Ovary (tissue), 3 donors: Measurements from ENCODE around the gene FOLR1.

Experiments
- CTCF ChIP-seq, 3 donors: fragments of 450-650 bp in 2 of 3; fragments of 200-600 bp in 1 of 3; IDR thresholded peaks; one replicate each; pipeline versions ENCODE4 v1.5.1 to v1.8.0; 2016 to 2022; ENCODE audit warnings: antibody characterized with exemption in 3 of 3, mild to moderate bottlenecking in 1 of 3
- EP300 ChIP-seq: sonication (generic); formaldehyde crosslinking; IDR thresholded peaks from one replicate; pipeline ENCODE4 v1.6.1; 2017; ENCODE audit warnings: antibody characterized with exemption
- donor health status: DM: no; HTN: no; CAD: no.

- no peak for TF ChIP-seq CTCF (IDR thresholded peaks at IDR 0.05)
- TF ChIP-seq EP300 = no peak
These were observed 36.2 kb upstream of the FOLR1 start for GRCh38 chr11:72155751-72156150.
